ENCODE results near the gene SH3RF1.

Gene SH3RF1

GRCh38 chr4:169127314-169127713 is 143.4 kb downstream of the SH3RF1 start:
- DNase-seq: no peak

- DNase-seq: no peak
These were observed 146.1 kb downstream of the SH3RF1 start for GRCh38 chr4:169124661-169125060.

DNA sequence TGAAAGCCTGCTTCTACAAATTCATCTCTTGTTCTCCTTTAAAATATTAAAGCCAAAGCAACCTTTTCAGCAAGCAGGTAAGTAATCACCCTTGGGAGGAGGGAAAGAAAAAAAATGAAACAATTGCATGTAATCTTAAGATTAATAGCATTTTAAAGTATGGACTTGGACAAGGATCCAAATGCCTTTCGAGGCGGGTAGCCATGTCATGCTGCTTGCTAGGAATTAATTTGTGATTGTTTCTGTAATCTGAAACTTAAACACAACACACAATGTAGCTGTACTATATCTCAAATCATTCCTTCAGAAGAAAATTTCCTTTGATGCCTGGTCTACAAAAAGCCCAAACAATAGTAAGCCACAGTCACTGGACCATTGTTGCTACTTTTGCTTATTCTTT is 148.3 kb downstream of the SH3RF1 start:
- no peak for DNase-seq

- DNase-seq: no peak
These were observed 148.8 kb downstream of the SH3RF1 start for GRCh38 chr4:169121861-169122382.

DNA sequence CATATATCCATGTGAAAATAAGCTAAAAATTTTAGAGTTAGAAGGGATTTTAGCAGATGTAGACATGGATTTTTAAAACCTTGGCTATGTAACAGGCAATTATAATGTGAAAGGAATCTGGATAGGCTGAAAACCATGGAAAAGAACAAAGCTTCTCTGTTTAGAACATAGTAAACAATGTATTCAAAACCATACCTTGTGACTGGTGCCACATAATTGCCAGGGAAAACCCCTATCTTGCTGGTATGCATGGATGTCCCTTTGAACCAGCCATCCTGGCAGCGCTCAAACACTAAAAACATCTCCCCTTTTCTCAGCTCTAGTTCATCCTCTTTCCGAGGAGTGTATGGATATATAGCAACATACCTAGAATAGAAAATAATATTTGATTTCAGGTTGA is 150.1 kb downstream of the SH3RF1 start:
- no peak for DNase-seq

DNA sequence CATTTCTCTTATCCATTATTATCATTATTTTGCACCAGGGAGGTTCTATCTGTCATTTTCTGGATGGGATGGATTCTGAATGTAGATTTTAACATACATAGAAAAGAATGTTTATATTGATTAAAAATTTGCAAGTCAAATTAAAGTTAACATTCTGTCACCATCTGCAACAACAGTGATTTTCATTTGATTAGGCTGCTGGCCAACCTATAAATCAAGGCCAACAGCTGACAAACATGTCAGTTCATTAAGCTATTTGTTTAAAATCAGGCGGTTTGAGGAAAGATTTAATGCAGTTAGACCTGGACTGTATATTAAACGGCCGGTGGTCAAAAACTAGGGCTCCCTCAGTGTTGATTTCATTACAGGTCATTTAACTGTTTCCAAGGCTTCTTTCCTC is 151.2 kb downstream of the SH3RF1 start:
- DNase-seq: no peak

DNA sequence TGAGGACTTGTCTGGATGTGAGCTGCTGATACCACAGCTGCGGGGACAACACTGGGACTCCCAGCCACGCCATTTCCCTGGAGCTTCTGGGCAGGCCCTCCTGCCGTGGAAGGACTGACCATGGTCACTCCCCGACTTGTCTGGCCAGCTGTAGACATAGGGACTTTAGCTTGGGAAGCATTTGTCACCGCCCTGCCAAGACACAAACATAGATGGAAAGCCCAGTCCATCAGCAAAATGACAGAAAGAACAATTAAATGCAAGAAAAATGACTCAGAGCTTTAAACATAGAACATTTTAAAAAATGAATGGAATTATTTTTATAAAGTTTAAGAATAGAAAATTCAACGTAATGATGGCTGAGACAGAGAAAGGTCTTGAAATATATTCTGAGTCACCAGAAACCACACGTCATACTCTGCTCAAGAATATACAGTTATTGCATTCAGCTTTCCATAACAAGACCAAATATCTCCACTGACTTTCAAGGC is 153.1 kb downstream of the SH3RF1 start:
- no peak for DNase-seq

DNA sequence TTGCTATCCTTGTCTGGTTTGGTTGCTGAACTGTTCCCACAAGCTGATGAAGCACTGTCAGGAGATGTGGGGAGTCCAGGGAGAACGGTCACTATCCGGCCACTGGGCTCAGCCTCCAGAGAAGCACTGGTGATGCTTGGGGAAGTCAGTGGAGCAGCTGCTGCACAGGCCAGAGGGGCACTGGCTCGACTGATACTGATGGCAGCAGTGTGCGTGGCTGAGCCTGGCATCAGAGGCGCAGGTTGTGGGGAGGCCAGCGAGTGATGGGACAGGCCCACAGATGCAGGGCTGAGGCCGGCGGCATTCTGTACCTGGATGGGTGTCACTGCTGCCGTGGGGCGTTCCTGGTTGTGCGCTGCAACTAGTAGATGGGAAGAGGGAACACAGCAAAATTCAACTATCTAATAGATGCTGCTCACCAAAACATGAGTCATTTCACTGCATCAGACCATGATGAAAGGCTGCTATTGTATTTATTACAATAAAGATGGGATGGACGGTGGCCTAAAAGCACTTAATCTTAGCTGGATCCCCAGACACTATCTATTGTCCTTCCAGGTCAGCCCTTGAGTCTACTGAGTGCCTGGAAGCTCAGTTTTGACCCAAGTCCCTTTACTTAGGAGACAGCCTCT is 154.4 kb downstream of the SH3RF1 start:
- DNase-seq: no peak

DNA sequence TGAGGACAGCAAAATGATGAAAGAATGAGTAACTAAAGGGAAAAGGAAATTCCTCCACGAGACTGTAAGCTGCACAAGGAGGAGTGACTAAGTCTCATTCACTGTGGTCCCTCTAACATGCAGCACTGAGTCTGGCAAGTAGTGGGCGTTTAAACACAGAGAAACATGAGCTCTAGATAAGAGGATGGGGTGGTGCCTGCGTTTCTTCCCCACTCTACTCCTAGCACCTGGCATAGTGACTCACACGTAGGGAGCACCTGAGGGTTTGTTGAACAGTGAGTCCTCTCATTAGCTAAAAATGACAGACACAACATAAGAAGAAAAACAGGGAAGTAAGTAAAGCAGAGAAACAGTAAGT is 154.9 kb downstream of the SH3RF1 start:
- DNase-seq: no peak

DNA sequence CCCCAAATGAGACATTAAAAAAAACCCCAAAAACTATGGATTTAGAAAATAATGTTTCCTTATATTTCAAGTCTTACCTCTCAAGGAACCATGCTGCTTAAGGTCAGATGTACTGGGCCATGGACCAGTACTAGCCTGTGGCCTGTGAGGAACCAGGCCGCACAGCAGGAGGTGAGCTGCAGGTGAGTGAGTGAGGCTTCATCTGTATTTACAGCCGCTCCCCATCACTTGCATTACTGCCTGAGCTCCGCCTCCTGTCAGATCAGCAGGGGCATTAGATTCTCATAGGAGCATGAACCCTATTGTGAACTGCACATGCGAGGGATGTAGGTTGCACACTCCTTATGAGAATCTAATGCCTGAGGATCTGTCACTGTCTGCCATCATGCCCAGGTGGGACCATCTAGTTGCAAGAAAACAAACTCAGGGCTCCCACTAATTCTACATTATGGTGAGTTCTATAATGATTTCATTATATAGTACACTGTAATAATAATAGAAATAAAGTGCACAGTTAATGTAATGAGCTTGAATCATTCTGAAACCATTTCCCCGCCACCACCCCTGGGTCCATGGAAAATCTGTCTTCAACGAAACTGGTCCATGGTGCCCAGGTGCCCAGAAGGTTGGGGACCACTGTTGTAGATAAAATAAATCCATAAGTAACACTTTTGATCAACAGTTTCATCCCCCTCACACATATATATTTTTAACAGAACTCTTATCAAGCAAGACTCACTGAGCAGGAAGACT is 155.4 kb downstream of the SH3RF1 start:
- no peak for DNase-seq

DNA sequence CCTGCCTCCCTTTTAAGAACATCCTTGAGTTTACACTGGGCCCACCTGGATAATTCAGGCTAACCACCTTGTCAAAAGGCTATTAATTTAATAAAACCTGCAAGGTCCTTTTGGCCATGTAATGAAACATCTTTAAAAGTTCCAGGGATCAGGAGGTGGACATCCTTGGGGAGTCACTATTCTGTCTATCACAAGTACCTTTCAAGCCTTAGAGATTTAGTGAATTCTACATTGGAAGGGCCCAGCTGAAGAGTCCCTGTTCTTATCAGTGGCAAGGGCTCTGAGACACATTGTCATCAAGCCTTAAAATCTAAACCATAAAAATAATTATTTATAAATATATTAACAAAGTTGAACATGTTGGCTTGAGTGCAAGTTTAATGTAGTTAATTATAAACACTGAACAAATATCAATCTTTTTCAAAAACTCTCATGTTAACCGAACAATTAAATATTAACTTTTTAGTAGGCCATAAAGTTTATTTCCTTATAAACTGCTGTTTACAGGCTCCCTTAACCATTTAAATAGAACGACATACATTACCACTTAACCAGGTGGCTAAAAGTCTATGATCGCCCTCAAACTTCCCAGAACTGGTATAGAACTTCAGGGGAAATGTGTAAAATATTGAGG is 156.3 kb downstream of the SH3RF1 start:
- no peak for DNase-seq

DNA sequence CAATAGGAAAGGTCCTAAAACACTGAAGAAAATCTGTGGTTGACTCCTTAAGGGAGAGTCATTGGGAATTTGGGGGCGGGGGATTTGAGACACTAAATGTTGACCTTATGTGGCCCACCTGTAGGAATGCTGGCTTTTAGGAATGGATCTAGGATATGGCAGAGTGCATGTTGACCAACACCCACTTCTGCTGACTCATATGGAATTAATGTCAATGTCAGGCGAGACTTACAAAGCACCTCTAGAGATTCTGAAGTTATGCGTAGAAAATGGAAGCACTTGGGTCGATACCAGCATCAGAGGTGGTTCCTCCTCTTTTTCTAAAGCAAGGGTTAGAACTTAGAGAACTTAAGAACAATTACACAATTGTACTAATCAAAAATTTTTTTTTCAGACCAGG is 160.1 kb downstream of the SH3RF1 start:
- no peak for DNase-seq

DNA sequence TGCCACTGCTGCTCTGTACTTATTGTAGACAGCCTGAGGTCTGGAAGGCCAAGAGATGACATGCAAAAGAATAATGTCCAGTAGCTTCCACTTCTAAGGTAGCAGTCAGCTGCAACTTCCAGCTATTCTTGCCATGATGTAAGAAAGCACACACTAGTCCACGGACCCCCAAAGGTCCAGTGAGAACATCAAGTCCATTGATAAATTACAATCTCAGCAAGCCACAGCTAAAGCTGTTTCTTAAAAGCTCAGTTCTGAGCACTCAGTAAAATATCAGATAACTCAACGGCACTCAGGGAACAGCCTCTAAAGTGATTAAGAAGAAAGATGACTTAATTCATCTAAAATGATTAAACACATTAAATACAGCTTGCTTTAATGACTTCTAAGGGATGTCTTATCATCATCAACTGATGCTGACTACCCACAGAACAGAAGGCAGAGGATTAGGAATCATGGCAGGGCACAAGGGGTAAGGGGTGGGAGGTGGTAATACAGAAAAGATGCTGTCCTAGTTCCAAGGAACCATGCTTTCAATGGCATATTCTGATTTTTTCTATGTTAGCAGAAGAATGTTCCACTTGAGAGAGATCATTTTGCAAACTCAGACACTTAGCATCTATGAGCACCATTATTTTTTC is 161.6 kb downstream of the SH3RF1 start:
- DNase-seq: no peak

GRCh38 chr4:169108303-169108702 is 162.5 kb downstream of the SH3RF1 start:
- DNase-seq: no peak

GRCh38 chr4:169107528-169107927 is 163.2 kb downstream of the SH3RF1 start:
- DNase-seq: no peak

DNA sequence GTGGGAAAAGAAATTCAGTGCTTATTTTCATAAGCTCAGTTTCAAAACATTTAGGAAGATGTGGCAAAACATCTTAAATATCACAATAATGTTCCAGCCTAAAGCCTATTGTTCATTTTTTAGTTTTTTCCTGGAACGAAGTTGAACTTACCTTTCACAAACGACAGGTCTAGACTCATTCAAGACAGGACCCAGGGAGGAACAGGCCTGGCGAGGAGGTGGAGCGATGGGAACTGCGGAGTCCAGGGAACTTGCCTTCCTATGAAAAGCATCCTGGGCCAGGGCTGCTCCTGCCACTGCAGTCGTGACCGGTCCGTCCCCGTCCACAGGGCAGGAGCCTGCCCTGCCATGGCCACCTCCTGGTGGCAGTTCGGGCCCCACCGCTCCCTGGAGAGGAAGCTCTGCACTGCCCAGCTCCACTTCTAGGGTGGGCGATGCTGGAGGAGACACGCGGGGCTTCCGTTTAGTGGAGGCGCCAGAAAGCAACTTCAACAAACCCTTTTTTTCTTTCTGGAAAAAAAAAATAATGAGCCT is 164.0 kb downstream of the SH3RF1 start:
- no peak for DNase-seq

DNA sequence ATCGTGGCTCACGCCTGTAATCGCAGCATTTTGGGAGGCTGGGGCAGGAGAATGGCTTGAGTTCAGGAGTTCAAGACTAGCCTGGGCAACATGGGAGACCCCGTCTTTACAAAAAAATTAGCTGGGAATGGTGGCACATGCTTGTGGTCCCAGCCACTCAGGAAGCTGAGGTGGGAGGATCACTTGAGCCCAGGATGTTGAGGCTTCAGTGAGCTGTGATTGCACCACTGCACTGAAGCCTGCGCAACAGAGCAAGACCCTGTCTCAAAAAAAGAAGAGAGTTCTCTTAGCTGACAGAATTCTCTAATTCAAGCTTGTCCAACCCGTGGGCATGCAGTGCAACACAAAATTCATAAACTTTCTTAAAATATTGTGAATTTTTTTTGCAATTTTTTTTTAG is 165.1 kb downstream of the SH3RF1 start:
- no peak for DNase-seq

GRCh38 chr4:169103966-169104412 is 166.8 kb downstream of the SH3RF1 start:
- no peak for DNase-seq

DNA sequence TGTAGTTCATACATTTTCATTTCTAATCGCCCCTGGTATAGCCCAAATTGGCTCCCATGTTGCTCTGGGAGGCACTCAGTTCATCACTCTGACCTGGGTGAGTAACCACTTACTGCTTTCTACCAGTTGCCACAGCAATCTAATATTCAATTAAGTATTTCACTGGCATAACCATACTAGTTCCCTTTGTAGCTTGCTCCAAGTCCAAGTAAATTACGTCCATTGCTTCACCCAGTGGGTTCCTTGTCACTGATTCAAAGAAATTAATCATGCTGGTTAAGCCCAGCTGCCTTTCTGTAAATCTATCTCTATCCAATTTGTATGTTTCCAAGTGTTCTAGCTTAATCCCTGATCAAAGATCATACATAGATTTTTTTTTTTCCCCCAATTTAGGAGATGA is 168.7 kb downstream of the SH3RF1 start:
- no peak for DNase-seq

- no peak for DNase-seq
These were observed 170.1 kb downstream of the SH3RF1 start for GRCh38 chr4:169100670-169101101.

DNA sequence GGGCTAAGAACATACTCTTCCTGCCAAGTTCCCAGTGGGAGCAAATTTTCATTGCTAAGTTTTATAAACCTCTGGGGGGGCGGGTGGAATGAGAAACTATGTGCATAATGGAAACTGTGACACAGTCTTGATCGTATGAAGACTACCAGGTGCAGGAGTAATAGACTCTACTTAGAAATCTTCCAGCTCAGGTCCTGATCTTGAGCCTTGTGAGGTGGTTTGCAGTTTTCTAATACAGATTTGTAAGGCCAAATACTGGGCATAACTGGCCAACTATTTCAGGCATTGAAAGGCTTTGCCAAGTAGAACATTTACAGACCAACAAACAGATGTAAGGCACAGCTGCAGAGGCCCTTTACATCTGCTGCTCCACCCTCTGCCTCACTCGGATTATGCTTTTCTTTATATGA is 171.0 kb downstream of the SH3RF1 start:
- DNase-seq: no peak

GRCh38 chr4:169098969-169099690 is 171.6 kb downstream of the SH3RF1 start:
- no peak for DNase-seq

Data from bone marrow (tissue), 2 donors.